ENCODE measurements around the gene ZNF382. TPM values are rescaled to one million over a fixed set of nuclear protein-coding genes. Genes with fewer than 3 reads are reported as not detected.
A peak's percentile ranks its signal among the peaks of the same experiment; 100 is the strongest.

Gene ZNF382
- total and polyA plus RNA-seq, 10 of the 15 experiments (the other 5 are each of a cell fraction or from before 2014, with no cell fraction given), result 0.02 to 0.74 (median 0.55) TPM

DNA sequence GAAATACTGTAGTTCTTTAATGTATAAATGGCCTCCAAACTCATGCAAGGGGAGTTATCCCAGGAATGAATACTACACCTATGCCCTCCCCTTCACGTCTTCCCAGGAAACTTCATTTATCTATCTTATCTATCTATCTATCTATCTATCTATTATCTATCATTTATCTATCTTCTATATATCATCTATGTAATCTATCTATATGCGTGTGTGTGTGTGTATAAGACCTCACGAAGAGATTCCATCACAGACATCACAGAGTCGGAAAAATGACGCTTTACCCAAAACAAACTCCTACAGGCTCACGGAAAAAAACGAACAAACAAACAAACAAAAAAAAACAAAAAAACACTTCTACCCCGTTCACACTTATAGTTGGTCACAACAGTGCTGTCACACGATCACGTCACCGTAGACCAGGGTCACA, 32.5 kb upstream of the ZNF382 start:
- in situ Hi-C loops (cut with MboI), result no loop called here
- peaks cover 0 to 6% of the 10 kb centered on the region in 2 experiments; a peak in 3 of 4 replicates for H3K36me3 ChIP-seq (ENCODE audit: control insufficient read depth in 2 of 2, insufficient read depth in 2 of 2, low read length in 1 of 2)
- 10% methylated on average over 11 of the region's 11 CpGs for WGBS (ENCODE audit: insufficient coverage, insufficient replicate concordance, low lambda C conversion rate, missing lambda C conversion rate)

More for the DNA sequence above, 32.5 kb upstream of the ZNF382 start:
- peak overlapping the region; percentile 93 for H2AFZ ChIP-seq (ENCODE audit: control insufficient read depth, low read depth, low read length)
- H3K4me3 ChIP-seq, result peak overlapping the region; percentile 91
- DNase-seq (ENCODE audit: low read depth, low spot score) (no peak), ATAC-seq (no peak), FAIRE-seq (no peak)
- peaks cover 13% of the 10 kb centered on the region for H3K9me3 ChIP-seq (replicated peaks; ENCODE audit: control insufficient read depth, insufficient read depth, low read length)
- ChIA-PET POLR2A (interaction anchor here (1.1 to 1.4 kb wide), 4 partner anchors 44 to 795 kb away, joined by 3 to 9 read pairs (median 4); partner anchors contain the start of genes ZNF260 and ZNF345), SMC1A (ENCODE audit: uncharacterized antibody, unreplicated experiment) (interaction anchor here (1.2 to 1.8 kb wide), 4 partner anchors 32 to 278 kb away, joined by 3 to 5 read pairs (median 5); partner anchors contain the start of genes ZNF260, ZNF345, ZNF382 and ZNF850), RAD21 (ENCODE audit: unreplicated experiment) (interaction anchor here (1.0 to 1.9 kb wide), 3 partner anchors 32 to 276 kb away, joined by 3 to 13 read pairs (median 4); partner anchors contain the start of gene ZNF382), CTCF (interaction anchor here (0.9 kb wide), 1 partner anchor 33 kb away, joined by 3 read pairs; the partner anchor contains the start of gene ZNF382)
- intact Hi-C loops (cut with micrococcal nuclease; ENCODE audit: unreplicated experiment), result loop anchor here (1.0 kb wide), 1 partner anchor 44 kb away; the partner anchor contains the start of gene ZNF260
- no peaks in the 10 kb centered on the region for H3K4me1 ChIP-seq (ENCODE audit: control insufficient read depth, insufficient read depth, low read length)
- H3K27ac ChIP-seq (ENCODE audit: control insufficient read depth, insufficient read depth), result peak overlapping the region; percentile 87
- H3K9ac ChIP-seq (ENCODE audit: control insufficient read depth, insufficient read depth, low read length), result peak overlapping the region; percentile 79
- H3K27me3 ChIP-seq (replicated peaks in 1 of 2; ENCODE audit: control insufficient read depth in 2 of 2, insufficient read depth in 2 of 2, low read length in 1 of 2), result no peaks in the 10 kb centered on the region
- peak overlapping the region; percentile 67 for H3K4me2 ChIP-seq (ENCODE audit: control insufficient read depth, insufficient read depth)
- H3K79me2 ChIP-seq (ENCODE audit: control insufficient read depth, insufficient read depth, low read length), result peaks cover 22% of the 10 kb centered on the region
- no peaks in the 10 kb centered on the region for H4K20me1 ChIP-seq (ENCODE audit: control insufficient read depth, insufficient read depth)
- TF ChIP-seq POU2F2 (IDR thresholded peaks at IDR 0.05; ENCODE audit: borderline replicate concordance, low read depth, low read length), result no peak
- no peak for TF ChIP-seq NR2F1 (conservative IDR thresholded peaks at IDR 0.05)
- TF ChIP-seq NRF1 (conservative IDR thresholded peaks at IDR 0.05; ENCODE audit: low read depth, low read length), result no peak
- TF ChIP-seq, protein P1, sequence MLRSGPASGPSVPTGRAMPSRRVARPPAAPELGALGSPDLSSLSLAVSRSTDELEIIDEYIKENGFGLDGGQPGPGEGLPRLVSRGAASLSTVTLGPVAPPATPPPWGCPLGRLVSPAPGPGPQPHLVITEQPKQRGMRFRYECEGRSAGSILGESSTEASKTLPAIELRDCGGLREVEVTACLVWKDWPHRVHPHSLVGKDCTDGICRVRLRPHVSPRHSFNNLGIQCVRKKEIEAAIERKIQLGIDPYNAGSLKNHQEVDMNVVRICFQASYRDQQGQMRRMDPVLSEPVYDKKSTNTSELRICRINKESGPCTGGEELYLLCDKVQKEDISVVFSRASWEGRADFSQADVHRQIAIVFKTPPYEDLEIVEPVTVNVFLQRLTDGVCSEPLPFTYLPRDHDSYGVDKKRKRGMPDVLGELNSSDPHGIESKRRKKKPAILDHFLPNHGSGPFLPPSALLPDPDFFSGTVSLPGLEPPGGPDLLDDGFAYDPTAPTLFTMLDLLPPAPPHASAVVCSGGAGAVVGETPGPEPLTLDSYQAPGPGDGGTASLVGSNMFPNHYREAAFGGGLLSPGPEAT (IDR thresholded peaks at IDR 0.05; ENCODE audit: low read depth), result 0 out of 2 replicates have a peak, but pooled peaks have one; percentile 3
- TF ChIP-seq SMARCA5 (IDR thresholded peaks at IDR 0.05), result no peak
- no peak for TF ChIP-seq JUNB (IDR thresholded peaks at IDR 0.05)
- TF ChIP-seq, protein P2, sequence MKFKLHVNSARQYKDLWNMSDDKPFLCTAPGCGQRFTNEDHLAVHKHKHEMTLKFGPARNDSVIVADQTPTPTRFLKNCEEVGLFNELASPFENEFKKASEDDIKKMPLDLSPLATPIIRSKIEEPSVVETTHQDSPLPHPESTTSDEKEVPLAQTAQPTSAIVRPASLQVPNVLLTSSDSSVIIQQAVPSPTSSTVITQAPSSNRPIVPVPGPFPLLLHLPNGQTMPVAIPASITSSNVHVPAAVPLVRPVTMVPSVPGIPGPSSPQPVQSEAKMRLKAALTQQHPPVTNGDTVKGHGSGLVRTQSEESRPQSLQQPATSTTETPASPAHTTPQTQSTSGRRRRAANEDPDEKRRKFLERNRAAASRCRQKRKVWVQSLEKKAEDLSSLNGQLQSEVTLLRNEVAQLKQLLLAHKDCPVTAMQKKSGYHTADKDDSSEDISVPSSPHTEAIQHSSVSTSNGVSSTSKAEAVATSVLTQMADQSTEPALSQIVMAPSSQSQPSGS (IDR thresholded peaks at IDR 0.05; ENCODE audit: low read length), result peak; percentile 59; the same call in 1 of the 2 replicates
- TF ChIP-seq YBX1 (IDR thresholded peaks at IDR 0.05), result no peak
- TF ChIP-seq NR2C2 (IDR thresholded peaks at IDR 0.05; ENCODE audit: borderline replicate concordance, control insufficient read depth, insufficient read length, low read depth), result no peak
- no peak for TF ChIP-seq TCF3 (IDR thresholded peaks at IDR 0.05; ENCODE audit: borderline replicate concordance, insufficient read depth, low read depth, low read length)
- TF ChIP-seq CEBPB (IDR thresholded peaks at IDR 0.05; ENCODE audit: borderline replicate concordance in 1 of 2, low read depth in 2 of 2, low read length in 2 of 2), result no peak
- BruUV-seq (replicated peaks), result TSS peak; percentile 72
